Measurements from ENCODE around the gene C2CD4D.
"Not testable (repeated sequence)": the region's sequence is repeated elsewhere in the genome, so short reads cannot be mapped to it uniquely, and the experiment has no call there.

The C2CD4D gene

DNA sequence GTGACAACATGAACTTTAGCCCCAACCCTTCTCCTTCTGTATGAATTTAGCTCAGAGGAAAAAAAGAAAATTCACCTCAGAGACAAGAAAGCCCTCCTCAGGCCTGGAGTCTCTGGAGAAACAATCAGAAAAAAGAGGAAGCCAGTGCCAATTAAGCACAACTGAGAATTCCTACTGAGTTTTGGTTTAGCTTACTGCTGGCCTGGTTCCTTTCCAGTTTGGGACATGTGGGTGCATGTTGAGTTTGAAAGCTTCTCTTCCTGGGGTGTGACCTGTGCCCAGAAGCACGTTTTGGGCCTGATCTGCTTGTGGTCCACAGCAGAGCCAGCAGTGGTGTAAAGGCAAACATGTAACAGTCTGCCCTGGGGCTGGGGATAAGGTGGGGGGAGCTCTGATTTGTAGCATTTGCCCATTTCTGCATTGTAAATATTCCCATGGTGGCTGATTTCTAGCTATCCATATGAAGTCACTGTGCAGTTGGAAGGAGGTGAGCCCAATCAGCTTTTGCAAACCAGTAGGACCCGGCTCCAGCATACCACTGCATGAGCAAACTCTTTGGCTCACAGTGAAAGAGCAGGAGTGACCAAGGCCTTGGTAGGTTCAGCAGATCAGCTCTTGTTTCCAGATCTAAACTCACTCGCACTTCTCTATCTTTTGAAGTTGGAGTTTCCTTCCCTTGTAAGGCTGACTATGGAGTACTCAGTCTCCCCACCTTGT is 18.6 kb upstream of the C2CD4D start:
- DNase-seq, result no peak

DNA sequence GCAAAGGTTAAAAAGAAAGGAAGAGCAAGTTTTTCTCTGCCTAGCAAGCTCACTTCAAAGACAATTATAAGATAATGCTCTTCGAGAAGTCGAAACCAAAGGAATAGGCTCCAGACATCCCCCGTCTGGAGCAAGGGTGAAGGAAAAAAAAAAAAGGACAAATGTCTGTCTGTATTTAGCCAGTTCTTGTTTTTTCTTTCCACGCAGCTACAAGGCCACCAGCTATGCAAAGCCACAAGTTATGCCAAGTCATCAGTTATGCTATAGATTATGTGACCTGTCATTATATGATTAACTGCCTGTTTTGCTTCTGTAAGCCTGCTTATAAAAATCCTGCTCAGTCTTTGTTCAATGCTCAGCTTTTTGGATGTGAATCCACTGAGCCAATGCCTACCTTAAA is 16.3 kb upstream of the C2CD4D start:
- DNase-seq, result no peak

DNA sequence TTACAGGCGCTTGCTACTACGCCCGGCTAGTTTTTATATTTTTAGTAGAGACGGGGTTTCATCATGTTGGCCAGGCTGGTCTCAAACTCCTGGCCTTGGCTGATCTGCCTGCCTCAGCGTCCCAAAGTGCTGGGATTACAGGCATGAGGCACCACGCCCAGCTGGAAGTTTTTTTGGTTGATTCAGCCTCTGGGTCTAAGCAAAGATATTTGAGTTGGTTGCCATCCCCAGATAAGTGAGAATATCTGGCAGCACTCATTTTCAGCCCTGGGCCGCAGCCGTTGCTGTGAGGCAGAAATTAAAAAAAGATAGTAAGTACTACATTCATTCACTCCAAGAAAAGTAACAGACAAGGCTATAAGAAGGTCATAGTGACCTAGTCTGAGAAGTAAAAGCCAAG is 15.9 kb upstream of the C2CD4D start:
- DNase-seq, result not testable (repeated sequence)

DNA sequence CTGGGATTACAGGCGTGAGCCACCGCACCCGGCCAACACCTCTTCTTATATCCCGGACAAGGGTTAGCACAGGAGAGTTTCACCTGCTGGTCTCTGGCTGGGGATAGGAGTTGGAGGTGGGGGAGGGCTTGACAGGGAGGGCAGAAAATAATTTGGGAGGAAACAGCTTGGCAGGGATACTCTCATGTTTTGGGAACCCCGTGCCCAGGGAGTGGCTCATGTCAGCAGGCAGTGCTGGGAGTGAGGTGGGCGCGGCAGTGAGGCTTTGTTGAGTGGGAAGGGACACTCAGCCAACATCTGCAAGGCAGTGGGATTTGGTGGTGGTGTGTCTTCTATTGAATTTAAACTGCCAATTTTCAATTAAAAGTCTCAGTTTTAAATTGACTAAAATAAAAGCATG is 15.0 kb upstream of the C2CD4D start:
- no peak for DNase-seq

DNA sequence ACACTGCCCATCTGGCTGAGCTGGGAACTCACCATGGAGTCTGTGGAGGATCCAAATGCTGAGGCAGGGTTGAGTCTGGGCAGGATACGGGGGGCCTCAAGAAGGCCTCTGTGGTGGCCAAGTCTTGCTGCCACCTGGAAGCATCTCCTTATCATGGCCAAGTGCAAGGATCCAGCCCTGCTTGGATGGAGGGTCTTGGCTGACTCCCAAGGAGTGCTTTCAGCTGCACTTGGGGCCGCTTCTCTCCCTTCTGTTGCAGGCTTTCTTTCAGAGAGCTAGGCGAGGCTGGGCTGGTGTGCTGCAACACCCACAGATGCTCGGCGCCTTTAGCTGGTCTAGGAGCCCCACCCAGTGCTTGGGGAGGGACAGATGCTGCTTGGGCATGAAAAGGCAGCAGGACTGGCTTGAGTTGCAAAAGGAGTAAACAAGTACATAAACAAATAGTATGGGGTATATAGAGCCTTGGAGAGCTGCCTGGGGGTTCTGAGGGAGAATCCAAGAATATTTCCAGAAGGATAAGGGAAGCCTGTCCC is 13.9 kb upstream of the C2CD4D start, which contains the start of gene THEM5:
Gene THEM5, minus strand, starts transcription at position 302 of the 533 bp plus-strand sequence. Its CDS starts 147 bp downstream, at position 155.
- DNase-seq, result no peak

DNA sequence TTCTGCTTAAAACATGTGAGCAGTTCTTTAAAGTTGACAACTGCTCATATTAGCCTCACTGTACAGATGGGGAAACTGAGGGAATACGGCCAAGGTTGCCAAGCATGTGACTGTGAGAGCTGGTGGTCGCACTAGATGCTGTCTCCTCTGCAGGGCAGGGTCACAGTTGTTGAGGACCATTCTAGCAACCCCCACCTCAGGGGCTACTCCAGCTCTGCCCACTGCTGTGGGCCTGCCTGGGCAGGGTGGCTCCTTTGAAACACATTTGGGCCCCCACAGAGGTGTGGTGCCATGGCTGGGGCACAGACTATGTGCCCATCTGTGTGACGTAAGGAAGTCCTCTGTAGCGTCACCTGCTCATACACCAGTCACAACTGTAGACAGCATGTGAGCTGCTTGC is 13.1 kb upstream of the C2CD4D start:
- no peak for DNase-seq

DNA sequence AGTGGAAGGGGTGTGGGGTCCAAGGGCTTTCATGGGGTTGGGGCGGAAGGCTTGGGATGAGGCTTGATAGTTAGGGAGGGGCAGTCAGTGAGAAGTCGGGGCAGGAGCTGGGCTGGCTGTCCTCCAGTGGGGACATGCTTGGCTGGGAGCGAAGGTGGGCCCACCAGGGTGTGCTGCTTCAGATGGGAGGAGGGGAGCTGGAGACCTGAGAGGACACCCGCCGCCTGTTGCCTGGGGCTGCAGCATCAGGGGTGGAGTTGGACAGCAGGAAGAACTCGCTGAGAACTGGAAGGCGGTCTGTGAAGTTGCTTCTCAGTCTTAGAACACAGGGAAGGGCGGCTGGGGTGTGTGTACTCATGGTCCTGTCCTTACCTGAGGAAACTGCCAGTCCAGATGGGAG is 12.3 kb upstream of the C2CD4D start:
- no peak for DNase-seq

DNA sequence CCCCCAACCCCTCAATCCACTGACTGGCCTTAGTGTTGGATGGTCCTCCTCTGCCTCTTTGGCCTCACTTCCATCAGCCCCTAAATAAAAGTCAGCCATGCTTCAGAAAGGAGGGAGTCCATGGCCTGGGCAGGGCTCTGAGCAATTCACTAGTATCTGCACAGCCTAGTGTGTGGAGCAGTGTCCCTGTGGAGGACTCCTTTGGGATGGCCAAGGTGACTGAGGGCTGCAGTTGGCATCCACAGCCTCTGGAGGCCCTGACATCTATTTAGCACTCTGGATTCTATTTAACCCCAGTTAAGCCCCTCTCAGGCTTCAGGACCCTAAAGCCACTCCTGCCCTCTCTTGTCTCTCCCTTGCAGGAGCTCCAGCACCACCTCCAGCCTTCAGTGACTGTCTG is 10.3 kb upstream of the C2CD4D start:
- no peak for DNase-seq

DNA sequence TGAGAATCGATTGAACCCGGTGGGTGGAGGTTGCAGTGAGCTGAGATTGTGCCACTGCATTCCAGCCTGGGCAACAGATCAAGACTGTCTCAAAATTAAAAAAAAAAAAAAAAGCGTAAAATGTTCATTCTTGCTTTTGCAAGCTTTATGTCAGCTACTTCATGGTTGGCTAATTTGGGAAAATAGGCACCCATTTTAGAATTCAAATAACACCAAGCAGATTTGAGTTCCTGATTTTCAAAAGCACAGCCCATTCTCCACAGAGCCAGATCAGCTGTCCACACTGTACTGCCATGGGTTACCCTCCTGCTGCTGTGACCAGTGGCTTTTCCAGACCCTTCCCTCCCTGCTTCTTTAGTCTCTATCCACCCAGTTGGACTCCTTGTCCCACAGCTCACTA is 9.5 kb upstream of the C2CD4D start:
- no peak for DNase-seq

DNA sequence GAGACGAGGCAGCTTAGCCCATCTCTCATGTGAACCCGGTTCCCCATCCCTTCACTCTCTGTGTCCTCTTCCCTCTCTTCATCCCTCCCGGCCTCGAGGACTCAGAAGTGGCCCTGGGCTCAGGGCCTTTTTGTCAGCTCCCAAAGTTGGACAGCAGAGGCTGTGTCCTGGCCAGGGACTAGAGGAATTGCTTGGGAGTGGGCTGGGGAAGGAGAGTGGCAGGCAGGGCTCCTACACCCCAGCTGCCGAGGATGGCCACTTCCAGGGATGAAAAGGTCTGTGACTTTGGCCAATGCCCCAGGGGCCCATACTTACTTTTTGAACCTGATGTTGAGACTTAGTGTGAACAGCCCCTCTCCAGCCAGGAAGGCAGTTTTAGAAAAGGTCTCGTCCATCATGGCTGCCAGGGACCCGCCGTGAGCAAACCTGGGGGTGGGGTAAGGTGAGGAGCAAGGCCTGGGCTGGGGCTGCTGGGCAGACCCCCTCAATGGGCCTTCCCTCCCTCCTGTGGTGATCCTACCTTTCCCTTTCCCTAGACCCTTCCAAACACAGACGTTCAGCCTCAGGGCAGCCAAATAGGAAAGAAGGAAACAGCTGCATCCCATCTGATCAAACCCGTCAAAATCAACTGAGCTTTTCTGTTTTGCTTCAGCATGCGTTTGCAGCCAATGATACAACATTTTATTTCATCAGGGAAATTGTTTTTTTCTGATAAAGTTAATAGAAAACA is 8.4 kb upstream of the C2CD4D start:
- DNase-seq, result no peak

DNA sequence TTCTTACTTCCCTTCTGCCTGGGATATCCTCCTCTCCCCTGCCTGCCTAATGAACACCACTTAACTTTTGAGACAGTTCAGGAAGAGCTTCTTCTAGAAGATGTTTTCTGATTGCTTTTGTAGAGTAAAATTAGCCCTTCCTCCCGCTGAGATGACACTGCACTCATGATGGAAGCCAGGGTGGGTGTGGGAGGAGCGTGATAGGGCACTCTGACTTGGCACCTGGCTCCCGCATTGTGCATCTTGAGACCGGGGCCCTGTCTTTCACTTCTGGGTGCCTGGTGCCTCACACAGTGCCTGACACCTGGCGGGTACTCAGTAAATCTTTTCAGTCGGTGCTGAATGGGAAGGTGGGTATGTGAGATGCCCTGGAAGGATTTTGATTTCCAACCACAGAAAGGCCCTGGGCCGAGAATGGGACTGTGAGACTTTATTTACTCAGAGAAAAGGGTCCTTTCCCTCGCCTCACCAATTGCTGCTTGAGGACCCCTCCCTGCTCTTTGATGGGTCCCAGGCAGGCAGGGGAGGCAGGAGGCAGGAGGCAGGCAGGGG is 7.1 kb upstream of the C2CD4D start:
- no peak for DNase-seq

DNA sequence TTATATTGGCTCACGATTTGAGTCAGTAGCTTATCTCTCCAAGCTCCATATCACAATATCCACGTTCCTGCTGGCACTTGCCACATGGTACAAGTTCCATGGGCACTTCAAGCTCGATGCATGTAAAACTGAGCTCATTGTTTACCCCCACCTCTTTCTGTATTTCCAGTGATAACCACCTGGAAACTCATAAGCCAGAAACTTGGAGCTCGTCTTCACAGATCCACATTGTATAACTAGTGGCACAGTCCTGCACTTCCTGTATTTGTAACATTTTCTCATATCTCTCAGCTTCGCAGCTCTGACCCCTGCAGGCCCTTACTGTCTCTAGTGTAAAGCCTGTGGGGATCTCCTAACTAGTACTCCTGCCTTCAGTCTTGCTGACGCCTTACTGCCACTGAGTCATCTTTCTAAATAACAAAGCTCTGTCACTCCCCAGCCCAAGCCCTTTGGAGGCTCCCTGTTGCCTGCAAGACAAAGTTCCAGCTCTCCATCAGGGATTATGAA is 6.5 kb upstream of the C2CD4D start:
- DNase-seq, result no peak

DNA sequence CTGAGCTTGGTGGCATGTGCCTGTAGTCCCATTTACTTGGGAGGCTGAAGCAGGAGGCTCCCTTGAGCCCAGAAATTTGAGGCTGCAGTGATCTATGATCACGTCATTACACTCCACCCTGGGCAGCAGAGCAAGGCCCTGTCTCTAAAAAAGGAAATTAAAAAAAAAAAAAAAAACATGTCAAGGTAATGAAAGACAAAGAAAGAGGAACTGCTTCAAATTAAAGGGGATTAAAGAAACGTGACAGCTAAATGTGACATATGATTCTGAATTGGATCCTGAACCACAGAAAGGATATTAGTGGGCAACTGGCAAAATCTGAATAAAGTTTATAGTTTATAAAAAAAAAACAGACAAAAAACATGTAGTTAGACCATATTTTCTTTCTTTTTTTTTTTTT is 3.8 kb upstream of the C2CD4D start:
- DNase-seq, result no peak

DNA sequence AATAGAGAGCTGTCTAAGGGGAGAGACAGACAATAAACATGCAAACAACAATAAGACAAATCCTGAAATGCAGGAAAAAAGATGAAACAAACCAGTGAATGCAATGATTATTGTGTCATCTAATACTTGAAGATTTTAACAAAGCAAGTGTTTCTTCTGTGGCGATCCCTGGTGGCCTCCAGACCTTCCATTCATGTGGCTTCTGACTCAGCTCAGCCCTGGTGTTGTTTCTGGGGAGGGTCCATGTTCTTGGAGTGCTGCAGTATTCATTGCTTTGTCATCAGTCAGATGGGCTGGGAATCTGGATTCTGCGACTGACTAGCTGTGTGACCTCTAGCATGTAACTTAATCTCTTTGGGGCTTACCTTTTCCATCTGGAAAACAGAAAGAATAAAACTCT is 1.5 kb upstream of the C2CD4D start:
- no peak for DNase-seq

DNA sequence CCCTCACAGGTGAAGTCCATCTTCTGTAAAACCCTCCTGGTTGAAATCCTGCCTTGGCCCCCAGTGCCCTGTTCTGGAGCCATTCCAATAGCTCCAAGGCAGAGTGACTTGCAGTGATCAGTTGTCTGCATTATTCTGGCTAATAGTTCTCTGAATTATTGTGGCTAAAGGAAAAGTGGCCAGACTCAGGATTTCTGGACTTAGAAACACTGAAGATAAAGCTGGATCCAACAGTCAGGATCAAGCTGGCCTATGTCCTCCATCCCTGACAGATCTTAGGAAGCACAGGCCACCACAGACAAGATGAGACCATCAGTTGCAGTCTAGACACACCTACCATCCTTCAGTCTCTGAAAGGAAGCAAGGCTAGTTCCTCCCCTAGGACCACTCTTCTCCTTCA is 801 bp upstream of the C2CD4D start:
- no peak for DNase-seq

DNA sequence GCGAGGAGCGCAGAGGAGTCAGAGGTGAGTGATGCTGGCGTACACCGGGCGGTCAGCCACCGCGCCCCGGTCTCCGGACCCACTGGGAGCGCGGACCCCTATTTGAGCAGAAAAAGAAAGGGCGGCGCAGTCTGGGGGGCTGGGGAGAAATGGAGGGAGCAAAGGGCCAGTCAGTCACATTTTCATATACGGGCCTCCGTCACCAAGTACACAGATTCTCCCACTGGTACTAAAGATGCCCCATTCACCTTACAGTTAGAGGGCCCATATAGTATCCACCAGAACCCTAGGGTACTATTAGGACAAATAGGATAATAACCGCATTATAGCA is 573 bp downstream of the C2CD4D start:
- DNase-seq, result no peak

DNA sequence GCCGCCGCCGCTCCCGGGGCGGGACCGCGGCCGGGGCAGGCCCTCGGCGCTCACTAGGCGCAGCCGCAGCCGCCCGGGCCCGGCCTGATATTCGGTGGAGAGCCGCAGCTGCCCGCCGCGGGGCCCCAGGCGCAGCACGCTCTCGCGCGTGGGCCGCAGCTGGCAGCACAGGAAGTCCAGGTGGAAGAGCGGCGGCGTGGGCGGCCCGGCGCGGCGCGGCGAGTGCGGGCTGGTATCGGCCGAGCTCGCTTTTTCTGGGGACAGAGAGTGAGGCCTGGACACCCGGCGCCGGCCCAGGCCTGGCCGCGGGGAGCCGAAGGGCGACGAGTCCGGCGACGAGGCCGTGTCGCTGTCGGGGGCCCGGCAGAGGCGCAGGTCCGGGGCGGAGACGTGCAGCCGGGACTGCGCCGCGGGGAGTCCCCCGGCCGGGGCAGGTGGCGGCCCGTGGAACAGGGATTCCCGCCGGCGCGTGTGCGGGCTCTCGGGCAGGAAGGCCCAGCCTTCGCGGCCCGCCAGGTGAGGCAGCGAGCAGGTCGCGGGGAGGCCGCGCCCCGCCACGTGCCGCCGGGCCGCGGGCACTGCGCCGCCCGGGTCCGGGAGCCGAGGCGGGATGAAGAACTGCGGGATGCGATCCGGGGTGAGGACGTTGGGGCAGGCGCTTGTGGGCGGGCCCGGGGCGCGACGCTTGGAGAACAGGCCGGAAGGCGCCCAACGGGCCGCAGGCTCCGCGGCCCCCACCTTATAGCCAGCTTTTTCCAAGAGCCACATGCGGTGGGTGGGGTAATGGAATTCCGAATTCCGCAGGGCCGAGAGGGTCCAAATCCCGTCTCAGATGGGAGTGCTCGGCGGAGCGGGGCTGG is 1.2 kb downstream of the C2CD4D start:
- no peak for DNase-seq

DNA sequence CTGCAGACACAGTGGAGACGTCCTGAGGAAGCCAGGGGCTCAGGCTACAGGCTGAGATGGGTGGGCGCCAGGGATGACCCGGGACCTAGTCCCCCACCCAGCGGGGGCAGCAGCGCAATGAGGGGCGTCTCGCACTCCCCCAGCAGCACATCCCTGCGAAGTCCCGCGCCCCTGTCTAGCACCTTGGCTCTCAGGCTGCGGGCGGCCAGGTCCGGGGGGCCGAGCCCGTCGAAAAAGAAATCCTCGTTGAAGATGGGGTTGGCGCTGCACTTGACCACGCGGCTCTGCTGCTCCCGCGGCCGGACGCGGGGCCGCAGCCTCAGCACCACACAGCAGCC is 1.8 kb downstream of the C2CD4D start:
- DNase-seq, result no peak

DNA sequence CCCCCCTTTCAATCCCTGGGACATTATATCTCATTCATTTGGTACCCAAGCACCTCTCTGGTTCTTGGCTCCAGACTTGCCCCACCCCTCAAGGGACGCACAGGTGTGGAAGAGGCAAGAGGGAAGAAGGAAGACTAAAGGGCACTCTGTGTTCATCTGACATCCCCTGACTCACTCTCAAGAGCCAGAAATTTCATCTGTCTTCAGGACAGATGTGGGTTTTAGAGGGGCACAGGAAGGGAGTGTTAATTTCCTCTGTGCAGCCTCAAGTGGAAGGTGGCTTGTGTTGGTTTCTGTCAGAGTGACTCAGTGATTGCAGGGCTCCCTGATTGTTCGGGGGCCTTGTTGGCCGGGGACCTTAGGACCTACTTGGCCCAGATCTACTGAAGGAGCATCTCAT is 2.4 kb downstream of the C2CD4D start:
- no peak for DNase-seq

DNA sequence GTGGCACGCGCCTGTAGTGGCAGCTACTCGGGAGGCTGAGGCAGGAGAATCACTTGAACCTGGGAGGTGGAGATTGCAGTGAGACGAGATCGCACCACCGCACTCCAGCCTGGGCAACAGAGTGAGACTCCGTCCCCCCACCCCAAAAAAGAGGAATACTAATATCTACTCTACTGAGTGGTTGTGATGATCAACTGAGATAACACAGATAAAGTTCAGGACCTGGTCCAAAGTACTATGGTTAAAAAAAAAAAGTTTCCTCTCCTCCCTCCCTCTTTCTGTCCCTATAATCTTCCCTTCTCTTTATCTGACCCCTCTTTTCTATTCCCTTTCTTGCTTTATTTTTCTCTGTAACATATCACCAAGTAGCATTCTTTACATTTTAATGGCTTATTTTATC is 4.0 kb downstream of the C2CD4D start:
- no peak for DNase-seq

DNA sequence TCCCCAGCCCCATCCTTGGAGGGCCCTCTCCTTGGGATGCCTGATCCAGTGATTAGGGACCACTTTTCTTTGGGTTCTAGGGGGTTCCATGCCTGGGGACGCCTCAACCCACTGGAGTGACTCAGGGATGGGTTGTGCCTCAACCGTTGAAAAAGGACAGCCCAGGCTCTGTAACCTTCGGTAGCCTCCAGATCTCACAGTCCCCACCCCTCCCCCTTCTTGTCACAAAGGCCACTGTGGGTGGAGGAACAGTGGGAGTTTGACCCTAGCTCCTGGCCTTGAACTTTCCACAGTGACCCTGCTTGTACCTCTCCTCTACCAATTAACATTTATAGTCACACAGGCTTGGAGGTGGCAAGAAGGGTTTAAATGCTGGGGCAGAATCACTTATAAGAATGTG is 5.4 kb downstream of the C2CD4D start:
- DNase-seq, result no peak

DNA sequence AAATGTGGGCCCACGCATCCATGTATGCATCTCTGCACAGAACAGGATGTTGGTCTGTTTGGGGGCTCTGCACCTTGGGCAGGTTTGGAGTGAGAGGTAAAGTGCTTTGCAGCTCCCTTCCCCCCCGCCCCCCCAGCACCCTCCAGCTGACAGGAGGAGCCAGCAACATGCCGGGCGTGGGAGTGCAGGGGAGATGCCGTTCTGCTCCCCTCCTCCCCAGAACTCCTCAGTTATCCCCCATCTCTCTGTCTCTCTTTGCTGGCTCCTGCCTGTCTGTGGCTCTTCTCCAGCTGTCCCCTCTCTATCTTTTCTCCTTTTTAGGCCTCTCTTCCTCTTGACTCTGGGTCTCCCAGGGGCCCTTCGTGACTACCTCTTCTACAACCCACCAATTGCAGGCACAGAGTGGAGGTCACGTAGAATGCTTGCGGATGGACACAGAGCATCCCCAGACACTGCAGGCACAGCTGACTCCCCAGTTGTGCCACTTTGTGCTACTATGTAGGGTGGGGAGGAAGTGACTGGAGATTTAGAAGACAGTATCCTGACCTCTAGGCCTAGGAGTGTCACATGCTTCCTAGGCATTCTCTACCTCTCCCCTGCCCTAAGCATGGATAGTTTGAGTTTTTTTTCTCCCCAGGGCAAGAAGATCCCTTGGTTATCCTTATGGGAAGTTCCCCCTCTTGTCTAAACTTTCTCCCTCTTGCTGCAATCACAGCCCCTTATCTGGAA is 6.3 kb downstream of the C2CD4D start:
- DNase-seq, result no peak
